AG09319 (cell line): Measurements from ENCODE around the gene CDH19.
"Not testable (repeated sequence)": the region's sequence is repeated elsewhere in the genome, so short reads cannot be mapped to it uniquely, and the experiment has no call there.

ENCODE experiments used
- DNase-seq: peaks from one replicate; pipeline ENCODE4 v3.0.0-alpha.2; 2010; ENCODE audit warnings: low read depth; ENCODE audit errors: extremely low read depth
- CTCF ChIP-seq: IDR thresholded peaks from 2 replicates; pipeline ENCODE4 v1.5.1; 2011; ENCODE audit warnings: low read depth, mild to moderate bottlenecking, inconsistent platforms, low read length, moderate library complexity

CDH19 gene

GRCh38 chr18:66473882-66474281 lies 130.0 kb downstream of the CDH19 start:
- no peak for TF ChIP-seq CTCF
- no peak for DNase-seq

- DNase-seq, result not testable (repeated sequence)
These were observed 137.7 kb downstream of the CDH19 start for GRCh38 chr18:66466184-66466583.

- DNase-seq, result no peak
- TF ChIP-seq CTCF, result no peak
These were observed 142.5 kb downstream of the CDH19 start for GRCh38 chr18:66461344-66461743.

- TF ChIP-seq CTCF, result no peak
- no peak for DNase-seq
These were observed 146.6 kb downstream of the CDH19 start for GRCh38 chr18:66457245-66457644.
